GM21737 (cell line): ENCODE data around the gene WDTC1.
"Not testable (repeated sequence)": the region's sequence is repeated elsewhere in the genome, so short reads cannot be mapped to it uniquely, and the experiment has no call there.

ENCODE experiments used
- ATAC-seq: cut with Tn5 transposase; IDR thresholded peaks from one replicate; pipeline ENCODE4 v1.9.1; 2021; ENCODE audit warnings: mild to moderate bottlenecking, moderate library complexity; ENCODE audit not compliant: unreplicated experiment

WDTC1 gene

GRCh38 chr1:27234049-27234882 is at the start of gene WDTC1:
Gene WDTC1 (plus strand): TSS chr1:27234632. CDS start chr1:27261055, 26,423 bp downstream.
- ATAC-seq = peak; percentile 90

DNA sequence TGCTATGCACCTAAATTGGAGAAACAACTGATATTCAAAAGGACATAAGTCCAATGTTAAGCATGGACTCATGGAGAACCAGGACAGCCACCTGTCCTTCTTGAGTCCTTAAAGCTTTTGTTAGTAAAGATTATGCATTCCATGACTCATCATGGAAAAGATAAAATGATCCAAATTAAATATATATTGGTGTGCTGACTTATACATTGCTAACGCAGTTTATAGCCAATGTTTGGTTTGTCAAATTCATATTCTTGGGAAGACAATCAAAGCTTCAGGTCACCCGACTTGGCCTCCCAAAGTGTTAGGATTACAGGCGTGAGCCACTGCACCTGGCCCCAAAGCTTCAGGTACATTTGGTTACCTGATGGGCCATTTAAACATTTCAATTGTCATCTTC is 49.8 kb upstream of the WDTC1 start:
- ATAC-seq = not testable (repeated sequence)

DNA sequence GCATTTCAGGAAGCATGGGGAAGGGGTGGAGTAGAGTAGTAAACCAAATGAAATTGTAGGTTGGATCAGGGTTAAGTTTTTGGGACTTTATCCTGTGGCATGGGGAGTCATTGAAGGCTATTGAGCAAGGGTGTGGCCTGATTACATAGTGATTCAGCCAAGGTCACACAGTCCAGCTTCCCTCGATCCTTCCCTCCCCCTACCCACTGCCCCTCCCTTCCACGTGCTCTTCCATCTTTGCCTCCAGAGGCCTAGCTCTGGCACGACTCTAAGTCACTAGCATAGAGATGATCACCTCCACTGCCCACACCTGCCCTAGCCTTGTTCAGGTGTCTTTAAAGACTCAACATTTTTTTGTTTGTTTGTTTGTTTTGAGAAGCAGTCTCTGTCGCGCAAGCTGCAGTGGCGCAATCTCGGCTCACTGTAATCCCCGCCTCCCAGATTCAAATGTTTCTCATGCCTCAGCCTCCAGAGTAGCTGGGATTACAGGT is 42.3 kb upstream of the WDTC1 start:
- ATAC-seq = no peak

DNA sequence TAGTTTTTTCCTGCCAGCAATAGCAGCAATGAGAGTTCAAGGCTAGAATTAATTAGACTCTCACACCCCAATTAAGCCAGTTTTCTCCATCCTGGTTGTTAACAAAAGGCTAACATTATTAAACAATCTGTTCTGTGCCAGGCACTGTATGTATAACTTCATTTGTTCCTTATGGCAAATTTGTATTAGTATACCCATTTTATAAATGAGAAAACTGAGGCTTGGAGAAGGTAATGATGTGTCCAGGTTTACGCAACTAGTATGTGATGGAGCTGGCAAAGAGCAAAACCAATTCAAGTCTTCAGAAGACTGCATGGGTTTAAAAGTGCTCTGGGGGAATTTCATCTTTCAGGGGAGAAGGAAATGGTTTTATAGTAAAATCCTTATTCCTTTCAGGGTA is 41.2 kb upstream of the WDTC1 start:
- no peak for ATAC-seq

DNA sequence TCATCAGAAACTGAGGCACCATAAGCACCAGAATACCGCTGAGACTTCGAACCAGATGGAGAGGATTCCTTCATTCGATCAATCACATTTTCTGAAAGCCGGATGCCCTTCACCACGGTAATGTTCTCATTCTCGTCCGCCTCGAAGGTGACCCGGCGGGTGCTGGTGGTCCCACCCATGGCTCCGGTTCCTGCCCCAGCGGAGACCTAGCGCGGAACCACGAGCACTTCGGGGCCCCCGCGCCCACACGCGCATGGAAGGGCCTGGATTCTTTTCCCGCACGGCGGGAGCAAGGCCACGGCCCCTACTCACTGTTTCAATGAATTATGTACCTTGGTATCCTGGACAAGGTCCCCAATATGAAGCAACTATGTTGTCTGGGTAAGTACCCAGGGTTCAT is 33.1 kb upstream of the WDTC1 start:
- ATAC-seq = no peak

DNA sequence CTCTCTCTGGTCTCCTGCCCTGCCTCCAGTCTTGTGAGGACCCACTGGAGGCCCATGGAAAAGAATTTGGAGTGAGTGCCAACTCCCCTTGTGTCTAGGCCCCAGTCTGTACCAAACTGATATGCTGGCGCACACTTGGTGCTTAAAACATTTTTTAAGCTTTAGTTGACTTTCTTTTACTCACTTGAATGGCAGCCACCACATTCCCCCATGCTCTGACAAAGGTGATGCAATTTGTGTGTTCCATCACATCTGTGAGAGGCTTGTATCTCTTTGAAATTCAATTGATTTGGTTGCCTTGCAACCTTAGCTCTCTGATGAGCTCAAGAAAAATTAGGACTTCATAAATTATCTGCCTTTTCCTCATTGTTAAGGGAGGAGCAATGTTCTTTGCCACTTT is 30.5 kb upstream of the WDTC1 start:
- ATAC-seq = no peak

DNA sequence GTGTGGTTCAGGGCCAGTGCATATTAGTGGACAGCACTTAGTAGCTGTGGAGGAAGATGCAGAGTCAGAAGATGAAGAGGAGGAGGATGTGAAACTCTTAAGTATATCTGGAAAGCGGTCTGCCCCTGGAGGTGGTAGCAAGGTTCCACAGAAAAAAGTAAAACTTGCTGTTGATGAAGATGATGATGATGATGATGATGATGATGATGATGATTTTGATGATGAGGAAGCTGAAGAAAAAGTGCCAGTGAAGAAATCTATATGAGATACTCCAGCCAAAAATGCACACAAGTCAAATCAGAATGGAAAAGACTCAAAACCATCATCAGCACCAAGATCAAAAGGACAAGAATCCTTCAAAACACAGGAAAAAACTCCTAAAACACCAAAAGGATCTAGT is 27.2 kb upstream of the WDTC1 start:
- not testable (repeated sequence) for ATAC-seq

- not testable (repeated sequence) for ATAC-seq
Observed at GRCh38 chr1:27208143-27208850, 26.1 kb upstream of the WDTC1 start.

- ATAC-seq = no peak
Observed at GRCh38 chr1:27216466-27216865, 18.0 kb upstream of the WDTC1 start.

GRCh38 chr1:27217401-27217800 is 17.0 kb upstream of the WDTC1 start:
- no peak for ATAC-seq

DNA sequence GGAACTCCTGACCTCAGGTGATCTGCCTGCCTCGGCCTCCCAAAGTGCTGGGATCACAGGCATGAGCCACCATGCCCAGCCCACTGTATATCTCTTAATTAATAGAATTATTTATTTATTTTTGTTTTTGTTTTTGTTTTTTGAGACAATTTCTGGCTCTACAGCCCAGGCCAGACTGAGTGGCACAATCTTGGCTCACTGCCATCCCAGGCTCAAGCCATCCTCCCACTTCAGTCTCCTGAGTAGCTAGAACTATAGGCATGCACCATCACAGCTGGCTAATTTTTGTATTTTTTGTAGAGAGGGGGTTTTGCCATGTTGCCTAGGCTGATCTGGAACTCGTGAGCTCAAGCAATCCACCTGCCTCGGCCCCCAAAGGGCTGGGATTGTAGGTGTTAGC is 15.7 kb upstream of the WDTC1 start:
- ATAC-seq = no peak

- ATAC-seq = no peak
Observed at GRCh38 chr1:27220096-27220495, 14.3 kb upstream of the WDTC1 start.

DNA sequence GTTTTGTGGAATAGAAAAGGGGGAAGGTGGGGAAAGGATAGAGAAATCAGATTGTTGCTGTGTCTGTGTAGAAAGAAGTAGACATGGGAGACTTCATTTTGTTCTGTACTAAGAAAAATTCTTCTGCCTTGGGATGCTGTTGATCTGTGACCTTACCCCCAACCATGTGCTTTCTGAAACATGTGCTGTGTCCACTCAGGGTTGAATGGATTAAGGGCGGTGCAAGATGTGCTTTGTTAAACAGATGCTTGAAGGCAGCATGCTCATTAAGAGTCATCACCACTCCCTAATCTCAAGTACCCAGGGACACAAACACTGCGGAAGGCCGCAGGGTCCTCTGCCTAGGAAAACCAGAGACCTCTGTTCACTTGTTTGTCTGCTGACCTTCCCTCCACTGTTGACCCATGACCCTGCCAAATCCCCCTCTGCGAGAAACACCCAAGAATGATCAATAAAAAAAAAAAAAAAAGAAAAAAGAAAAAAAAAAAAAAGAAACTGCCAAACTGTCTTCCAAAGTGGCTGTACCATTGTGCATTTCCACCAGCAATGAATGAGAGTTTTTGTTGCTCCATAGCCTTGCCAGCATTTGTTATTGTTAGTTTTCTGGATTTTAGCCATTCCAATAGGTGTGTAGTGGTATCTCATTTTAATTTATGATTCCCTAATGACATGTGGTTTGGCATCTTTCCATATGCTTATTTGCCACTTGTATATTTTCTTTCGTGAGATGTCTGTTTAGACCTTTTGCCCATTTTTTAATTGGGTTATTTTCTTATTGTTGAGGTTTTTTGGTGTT is 13.5 kb upstream of the WDTC1 start:
- not testable (repeated sequence) for ATAC-seq

DNA sequence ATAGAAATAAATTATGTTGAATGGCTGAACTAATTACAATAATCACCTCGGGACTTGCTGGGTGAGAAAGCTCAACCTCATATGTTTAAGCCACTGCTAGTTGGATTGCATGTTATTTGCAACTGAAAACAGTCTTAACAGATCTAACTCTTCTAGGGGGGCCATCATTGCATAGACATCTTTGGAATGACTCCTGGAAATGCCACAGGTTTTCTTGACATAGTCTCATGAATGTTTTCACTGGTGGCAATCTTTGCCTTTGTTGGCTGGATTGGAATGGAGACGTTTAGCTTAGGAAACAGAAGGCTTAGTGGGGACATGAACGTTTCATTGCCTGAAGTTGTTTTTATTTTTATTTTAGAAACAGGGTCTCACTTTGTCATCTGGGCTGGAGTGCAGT is 8.8 kb upstream of the WDTC1 start:
- no peak for ATAC-seq

GRCh38 chr1:27227765-27228164 is 6.7 kb upstream of the WDTC1 start:
- ATAC-seq = no peak

DNA sequence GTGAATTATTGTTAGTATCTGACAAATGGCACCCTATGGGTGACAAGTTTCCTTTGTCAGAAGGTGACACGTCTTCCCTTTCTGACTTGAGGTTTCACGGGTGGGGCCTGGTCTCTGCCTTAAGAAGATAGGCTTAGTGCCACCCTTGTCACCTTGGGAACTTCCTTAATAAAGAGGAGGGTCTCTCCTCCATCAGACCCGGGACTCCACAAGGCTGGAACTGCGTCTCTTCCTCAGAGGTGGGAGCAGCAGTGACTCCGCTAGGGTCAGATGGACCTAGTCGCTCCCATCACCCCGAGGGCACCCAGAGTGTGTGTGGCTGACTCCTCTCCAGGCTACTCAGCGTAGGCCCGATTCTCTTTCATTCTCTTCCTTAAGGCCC is 774 bp upstream of the WDTC1 start:
- ATAC-seq = peak; percentile 4

- no peak for ATAC-seq
Observed at GRCh38 chr1:27235827-27236226, 1.4 kb downstream of the WDTC1 start.

GRCh38 chr1:27237112-27237511 is 2.7 kb downstream of the WDTC1 start:
- ATAC-seq = no peak

DNA sequence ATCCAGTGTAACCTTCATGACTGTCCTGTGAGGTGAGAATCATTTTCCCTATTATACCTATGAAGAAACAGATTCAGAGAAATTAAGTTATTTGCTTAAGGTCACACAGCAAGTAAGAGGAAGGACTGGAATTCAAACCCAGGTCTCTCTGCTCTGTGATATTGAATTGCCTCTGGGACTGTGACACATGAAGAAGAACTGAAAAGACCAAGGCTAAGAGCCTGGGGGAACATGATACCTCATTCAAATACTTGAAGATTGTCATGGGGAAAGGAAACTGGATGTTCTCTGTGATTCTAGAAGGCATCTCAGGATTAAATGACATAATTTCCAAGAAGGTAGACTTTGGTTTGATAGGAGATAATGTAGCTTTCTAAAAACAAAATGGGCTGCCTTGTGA is 3.6 kb downstream of the WDTC1 start:
- ATAC-seq = no peak

DNA sequence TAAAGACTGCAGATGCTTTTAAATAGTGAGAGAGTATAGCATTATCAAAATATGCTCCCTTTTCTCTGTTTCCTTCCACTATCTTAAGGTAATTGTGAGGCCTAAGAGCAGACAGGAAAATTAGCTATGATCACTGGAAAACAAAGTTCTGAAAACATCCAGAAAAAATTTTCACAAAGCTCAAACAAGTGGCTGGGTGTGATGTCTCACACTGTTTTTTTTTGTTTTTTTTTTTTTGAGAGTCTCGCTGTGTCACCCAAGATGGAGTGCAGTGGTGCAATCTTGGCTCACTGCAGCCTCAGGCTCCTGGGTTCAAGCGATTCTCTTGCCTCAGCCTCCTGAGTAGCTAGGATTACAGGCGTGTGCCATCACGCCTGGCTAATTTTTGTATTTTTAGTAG is 7.2 kb downstream of the WDTC1 start:
- no peak for ATAC-seq

- ATAC-seq = not testable (repeated sequence)
Observed at GRCh38 chr1:27243665-27244064, 9.2 kb downstream of the WDTC1 start.
